Stimulated activated CD8-positive, alpha-beta memory T cell treated with anti-CD3 and anti-CD28 coated beads, Interleukin-7, amount 100 ng/mL, for 4 hours (primary cell): ENCODE data around the gene LGI2.

Experiments
- DNase-seq, 2 donors: peaks; one replicate each; pipeline ENCODE4 v3.0.0-alpha.2; 2020; ENCODE audit warnings: low read depth in 2 of 2

LGI2 gene

DNA sequence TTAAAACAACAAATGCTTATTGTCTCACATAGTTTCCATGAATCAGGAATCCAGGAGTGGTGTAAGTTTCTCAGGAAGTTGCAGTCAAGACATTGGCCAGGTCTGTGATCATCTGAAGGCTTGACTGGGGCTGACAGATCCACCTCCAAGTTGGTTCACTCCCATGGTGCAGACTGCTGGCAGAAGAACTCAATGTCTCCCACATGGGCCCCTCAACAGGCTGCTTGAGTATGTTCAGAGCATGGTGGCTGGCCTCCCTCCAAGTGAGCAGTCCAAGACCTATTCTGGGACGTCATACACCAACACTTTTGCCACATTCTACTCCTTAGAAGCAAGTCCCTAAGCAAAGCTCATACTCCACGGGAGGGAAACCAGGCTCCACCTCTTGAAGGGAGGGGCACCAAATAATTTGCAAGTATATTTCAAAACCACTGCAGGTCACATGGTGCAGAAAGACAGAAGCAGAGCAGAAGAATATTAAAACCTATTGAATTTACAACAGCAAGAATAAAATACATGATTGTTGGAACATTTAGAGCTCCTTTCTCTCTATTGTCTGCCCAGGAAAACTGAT is 35.3 kb downstream of the LGI2 start:
- DNase-seq: no peak

DNA sequence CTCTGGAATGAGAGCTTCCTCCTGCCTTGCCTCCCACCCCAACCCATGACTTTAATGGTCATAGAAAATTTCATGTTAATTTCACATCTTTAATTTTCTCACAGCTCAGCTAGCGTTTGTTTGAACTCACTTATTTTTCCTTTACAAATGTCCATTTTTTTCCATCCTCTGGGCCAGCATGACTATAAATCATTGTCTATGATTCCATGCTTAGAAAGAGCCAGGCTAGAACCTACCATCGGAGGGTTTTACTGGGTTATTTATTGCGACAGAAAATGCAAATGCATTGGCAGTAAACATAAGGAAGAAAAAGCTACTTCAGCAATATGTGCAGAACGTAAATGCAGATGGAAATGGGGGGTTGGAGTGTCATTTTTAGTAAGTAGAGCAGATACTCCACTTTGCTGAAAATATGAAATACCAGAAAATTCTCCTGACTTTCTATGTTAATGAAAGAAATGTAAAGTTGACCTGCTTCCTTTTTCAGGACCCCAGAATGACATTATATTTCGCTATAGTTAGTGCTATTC is 37.1 kb downstream of the LGI2 start:
- no peak for DNase-seq

DNA sequence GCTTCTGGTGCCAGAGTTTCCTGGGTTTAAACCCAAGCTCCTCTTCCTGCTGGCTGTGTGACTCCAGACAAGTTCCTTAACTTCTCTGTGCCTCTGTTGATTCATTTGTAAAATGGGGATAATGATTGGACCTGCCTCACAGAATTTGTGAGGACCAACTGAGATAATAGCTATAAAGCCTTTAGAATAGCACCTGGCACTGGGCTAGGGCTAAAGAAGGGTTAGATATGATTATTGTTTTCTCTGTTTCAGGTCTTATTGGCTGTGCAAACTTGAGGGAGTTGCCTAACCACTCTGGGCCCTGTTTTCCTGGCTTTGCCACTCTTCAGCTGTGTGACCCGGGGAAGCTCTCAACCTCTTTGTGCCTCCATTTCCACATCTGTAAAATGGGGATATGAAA is 37.8 kb downstream of the LGI2 start:
- no peak for DNase-seq

DNA sequence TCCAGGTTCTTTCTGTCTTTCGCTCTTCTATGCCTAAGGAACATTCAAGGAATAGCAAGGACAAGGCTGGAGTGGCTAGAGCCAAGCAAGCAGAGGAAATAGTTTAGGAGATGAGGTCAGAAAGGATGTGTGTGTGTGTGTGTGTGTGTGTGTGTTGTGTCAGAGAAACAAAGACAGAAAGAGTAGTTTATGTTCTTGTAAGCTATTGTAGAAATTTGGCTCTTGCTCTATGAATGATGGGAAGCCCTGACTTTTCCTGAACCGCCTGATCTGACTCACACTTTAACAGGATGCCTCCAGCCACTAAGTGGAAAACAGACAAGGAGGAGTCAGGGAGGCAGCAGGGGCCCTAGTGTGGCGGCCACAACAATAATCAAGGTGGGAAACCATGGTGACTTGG is 39.7 kb downstream of the LGI2 start:
- no peak for DNase-seq

DNA sequence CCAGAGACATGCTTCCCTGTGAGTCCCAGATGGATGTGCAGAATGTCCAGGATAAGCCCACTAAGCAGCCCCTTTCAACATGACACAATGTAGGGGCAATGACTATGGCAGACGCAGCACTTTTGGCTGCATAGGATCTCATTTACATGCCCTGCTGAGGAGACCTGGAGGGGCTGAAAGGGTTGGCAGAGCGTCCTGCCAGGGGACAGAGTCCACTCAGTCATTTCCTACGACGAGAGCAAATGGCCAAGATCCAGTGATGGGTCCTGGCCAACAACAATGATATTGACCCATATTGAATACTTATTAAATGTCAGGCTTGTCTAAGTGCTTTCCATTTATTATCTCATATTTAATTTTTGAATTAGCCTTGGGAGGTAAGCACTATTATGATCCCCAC is 41.4 kb downstream of the LGI2 start:
- DNase-seq: no peak

DNA sequence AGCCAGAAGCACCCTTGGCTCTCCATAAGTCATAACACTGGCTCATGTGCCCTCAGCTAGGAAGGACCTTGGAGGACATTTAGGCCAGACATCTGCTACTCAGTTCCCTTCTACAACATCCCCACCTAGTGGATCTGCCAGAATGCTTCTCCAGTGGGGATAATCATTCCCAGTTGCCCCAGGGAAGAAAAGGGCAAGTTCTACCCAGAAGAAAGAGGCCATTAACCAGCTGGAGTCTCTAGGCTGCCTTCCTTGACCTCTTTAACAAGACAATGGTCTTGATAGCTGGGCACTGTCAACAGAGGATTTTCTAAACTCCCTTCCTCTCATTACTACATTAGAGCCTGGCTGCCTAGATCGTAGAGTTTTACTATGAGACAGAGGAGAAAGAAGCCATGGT is 42.0 kb downstream of the LGI2 start:
- no peak for DNase-seq

DNA sequence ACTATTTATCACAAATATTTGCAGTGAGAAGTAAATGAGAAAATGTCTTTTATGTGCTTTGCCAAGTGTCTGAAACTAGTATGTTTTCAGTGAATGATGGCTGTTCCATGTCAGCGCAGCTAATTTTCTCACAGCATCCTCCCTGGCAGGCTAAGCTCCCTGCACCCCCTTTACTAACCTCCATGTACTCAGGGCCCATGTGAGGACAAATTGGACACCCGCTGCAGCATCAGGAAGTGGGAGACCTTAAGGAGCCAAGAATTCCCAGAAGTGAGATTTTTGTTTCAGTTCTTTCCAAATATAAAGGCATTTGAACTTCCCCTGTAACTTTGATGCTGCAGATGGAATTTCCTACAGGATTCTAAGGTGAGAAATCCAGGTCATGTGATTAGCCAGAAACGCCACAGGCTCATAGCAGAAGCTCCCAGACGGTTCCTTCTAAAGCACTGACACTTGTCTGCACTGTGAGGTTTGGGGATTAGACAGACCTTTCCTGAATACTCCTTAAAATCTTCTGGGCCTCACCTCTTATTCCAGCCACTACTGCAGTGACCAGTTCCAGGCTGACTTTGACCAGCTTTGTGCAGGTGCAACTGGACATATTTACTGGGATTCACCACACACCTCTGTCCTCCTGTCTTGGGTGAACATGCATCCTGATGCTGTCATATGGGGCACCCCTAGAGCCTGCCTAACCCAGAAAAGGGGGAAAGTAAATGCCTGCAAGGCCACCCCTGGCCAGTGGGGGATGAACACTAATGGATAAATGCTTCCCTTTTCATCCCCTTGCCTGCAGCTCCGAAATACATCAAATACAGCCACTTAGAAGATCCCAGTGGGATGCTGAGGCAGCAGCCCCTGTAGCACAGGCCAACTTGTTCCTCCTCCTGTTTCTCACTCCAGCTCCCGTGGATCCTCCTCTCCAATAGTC is 45.9 kb downstream of the LGI2 start:
- no peak for DNase-seq

DNA sequence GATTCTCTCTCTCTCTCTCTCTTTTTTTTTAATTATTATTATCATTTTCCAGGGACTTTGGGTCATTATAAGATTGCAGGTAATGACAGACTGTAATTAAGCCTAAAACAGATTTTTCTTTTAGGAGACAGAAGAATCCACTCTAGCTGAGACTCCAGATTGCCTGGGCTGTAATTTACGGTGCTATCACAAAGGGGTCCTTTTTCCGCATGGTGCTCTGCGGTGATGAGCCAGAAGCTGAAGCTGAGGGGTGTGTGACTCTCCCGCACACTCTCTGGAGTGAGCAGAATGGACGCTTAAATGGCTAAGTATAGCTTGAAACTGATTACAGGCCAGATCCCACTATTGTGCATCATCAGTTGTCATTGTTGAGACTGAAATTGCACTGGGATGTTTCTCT is 50.0 kb downstream of the LGI2 start:
- no peak for DNase-seq

DNA sequence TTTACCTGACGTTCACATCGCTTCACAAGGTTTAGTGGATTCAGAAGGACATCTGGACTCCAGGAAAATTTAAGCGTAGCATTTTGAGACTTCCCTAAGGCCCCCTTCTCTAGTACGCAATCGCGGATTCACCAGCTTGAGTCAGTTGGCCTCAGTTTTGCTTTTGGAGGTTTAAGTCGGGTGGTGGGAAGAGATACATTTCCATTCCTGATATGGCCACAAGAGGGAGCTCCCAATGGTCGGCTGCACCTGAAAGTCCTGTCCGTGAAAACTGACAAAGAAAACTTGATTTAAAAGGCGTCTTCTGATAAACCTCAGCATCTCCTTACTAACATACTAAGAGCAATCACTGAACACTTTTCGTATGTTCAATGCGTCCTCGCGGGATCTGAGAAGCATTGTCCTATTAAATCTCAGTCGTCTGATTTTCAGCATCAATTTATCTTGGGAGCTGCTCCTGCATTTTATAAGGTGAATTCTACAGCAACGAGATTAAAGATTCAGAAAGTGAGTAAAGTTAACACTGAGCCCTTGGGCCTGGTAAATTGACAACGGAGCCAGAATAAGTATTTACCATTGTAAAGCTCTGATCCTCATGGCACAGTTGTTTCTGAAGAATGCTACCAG is 50.6 kb downstream of the LGI2 start:
- peak in 1 of 2 donors; percentile 19 for DNase-seq

DNA sequence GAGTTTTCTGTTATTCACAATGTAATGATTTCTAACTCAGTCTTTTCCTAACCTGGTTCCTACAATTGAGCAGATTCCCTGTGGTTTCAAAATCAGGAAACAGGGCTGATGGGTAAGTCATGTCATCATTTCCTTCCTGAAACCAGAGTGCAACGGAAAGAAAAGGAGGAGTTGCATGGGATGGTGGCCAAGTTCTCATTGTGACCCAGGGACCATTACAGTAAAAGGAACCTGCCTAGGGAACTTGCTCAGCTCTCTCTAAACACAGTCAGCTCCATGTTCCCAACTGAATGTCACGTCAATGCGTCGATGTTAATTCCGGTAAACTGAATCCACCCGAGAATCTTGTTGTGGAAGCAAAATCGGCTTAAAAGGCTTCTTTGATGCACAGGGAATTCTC is 51.2 kb downstream of the LGI2 start:
- no peak for DNase-seq

DNA sequence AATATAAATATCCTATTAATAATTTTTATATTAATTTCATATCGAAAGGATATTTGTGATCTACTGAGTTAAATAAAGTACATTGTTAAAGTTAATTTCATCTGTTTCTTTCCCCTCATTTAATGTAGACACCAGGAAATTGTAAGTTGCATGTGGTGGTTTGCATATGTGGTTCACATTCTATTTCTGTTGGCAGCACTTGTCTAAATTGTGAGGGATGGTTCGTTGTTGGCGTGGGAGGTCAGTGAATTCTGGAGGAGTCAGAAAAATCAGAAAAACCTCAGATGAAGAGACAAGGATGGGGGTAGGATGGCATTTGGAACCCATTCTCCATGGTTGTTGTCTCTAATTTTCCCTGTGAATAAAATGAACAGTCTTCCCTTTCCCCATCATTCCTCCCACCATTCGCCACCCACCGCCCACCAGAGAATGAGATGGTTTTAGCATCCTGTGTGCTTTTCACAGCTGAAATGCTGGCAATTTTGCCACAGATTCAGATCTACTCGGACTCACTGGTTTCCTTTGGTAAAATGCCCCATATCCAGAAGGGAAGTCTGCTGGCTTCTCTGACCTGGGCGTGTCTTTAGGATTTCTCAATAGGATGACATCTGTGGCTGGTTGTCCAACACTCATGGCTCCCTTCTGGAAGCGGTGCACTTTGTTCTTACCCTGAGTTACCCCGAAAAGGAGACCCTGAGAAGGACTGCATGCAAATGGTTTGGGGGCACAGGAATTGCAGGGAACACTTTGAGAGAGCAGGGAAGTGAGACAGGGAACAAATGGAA is 52.3 kb downstream of the LGI2 start:
- DNase-seq: no peak

DNA sequence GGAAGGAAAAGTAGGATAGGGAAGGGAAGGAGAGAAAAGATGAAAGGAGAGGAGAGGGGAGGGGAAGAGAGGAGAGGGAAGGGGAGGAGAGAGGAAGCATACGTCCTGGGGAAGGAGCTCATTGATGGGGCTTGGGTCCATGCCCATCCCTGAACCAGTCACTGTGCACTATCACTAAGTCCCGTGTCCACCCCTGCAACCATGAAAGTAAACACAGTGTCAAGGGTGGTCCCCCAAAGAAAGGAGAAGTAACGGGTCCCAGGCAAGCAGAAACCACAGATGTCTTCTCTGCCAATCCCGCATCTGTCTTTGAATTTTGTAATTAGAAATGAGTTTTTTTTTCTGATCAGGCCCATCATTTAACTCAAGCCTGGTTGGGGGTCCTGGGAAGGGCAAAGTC is 55.2 kb downstream of the LGI2 start:
- no peak for DNase-seq

DNA sequence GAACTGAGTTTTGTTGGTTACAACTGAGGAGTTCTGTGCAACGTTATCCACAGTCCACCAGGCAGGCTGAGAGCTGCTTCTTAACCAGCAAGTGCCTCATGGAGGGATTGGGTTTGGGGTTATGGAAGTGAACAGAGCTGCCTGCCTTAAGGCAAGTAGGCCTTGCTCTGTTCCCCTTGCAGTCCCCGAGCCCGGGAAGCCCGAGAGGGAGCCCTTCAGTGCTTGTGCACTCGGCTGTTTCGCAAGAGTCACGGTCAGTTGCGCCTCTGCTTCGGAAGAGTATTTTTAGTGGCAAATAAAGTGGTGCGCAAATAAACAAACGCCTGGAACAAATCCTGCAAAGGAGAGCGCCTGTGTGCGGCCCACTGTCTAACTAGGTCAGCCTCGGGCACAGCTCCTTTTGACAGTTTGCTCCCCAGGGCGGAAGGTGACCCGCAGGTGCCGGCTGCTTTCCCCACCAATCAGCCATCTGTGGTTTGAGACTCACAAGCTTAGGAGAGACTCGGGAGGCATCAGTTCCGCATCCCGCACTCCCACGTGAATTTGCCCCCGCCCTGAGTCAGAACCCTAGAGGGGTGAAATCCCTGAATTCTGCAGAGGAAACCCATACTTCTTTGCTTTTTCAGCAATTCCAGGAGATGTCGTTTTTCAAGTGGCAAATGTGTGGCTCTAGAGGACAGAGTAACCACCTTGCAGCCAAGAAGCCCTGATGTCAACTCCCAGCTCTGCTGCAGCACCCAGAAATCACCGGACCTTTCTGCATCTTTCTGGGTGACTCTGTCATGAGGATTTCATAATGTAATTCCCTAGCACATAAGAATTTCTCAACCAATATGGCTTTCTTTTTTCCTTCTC is 56.8 kb downstream of the LGI2 start:
- no peak for DNase-seq

DNA sequence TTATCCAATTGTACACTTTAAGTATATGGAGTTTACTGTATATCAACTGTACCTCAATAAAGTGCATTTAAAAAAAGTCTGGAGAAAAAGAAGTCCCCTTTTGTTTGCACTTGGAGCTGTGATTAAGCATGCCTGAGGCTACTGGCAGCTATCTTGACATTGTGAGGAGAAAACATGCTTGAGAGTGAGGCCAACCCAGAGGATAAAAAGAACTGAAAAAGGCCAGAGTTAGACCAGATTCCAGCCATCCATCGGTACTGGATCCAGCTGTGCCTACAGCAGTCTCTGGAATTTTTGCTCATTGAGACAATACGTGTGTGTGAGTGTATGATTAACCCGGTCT is 57.4 kb downstream of the LGI2 start:
- no peak for DNase-seq

DNA sequence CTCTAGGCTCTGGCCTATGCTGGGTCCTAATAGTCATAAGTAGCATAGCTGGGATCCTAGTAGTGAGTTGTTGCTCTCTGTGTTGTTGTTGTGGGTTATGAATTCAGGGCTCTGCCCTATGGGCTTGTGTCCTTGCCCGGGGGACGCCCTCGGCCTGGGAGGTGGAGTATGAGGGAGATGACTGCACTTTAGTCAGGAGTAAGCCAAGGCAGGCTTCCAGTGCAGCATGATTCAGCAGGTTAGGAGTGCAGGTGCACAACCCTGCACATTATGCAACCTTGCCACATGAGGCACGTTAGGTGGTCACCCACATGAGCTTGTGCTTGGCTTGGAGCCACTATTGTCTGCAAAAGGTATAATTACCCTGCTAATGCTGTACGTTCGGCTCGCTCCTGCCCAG is 59.6 kb downstream of the LGI2 start:
- DNase-seq: no peak

DNA sequence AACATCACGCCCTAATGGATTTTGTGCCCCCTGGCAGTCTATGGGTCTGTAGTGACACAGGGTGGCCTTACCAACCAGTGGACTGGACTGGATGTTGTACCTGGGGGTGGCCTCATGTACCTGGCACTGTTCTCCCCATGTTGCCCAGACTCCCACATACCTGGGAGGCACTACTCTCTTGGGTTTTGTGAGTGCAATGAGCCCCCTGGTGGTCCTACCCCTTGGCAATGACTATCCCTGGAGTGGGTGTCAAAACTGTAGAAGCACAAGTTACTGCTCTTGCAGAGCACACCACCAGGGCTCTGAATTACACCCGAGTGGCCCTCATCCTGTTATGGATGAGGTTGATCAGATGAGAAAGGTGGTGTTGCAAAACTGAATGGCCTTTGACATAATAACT is 60.1 kb downstream of the LGI2 start:
- DNase-seq: no peak

DNA sequence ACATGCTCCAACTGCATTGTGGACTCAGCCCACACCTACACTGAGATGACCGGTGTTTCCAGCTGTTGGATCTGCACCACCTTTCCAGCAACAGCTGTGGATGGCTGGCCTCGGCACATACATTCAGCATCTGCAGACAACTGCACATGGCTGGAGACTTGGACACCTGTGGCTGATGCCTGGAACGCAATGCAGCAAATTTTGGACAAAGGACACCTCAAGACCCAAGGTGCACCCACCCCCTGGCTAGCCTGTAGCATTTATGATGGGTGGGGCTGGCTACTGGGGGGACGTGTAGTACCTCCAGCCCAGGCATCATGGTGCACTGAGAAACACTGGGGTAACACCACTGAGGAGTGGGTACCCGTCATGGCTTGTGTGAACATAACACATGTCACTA is 60.6 kb downstream of the LGI2 start:
- DNase-seq: no peak

DNA sequence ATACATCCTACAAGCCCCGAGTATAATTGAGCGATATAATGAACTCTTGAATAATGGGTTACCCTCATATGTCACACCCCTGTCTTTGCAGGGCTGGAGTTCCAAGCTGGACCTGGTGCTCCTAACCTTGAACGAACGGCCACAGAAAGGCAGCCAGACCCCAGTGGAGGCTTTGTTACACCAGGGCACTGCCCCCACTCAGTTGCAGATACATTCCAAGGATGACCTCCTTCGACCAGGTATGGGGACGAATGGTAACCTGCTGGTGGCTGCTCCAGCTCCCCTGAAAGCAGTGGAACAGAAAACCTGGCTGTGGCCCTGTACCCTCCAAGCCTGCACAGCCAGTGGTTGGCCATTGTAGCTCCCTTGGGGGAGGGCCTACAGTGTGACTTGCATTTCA is 61.3 kb downstream of the LGI2 start:
- DNase-seq: no peak

DNA sequence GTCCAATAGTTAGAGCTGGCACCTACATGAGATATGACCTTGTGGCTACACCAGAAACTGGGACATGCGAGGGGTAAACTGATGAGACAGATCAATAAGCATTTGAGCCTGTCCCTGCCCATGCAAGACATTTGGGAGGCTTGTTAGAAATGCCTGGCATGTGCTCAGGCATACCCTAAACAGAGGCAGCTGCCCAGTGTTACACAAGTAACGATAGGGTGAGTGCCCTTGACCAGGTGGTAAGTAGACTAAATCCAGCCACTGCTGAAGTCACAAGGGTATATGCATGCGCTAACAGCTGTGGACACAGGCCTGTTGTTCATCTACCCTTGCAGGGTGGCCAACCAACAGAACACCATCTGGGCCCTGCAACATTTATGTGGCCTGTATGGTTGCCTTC is 61.8 kb downstream of the LGI2 start:
- DNase-seq: no peak

DNA sequence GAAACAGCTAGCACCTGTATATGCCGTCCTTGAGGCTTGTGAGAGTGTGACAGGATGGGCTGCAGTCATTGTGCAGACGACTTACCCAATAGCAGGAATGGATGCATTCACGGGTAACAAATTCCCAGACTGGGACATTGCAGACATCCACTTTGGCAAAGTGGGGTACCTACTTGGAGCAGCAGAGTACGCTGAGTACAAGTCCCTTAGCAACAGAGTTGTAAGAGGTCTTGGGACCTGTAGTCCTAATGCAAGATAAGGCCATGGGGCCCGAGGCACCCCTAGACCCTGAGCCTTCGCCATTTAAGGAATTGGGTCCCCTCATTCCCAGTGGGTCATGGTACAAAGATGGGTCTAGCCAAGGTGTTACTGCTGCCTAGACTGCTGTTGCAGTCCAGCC is 62.5 kb downstream of the LGI2 start:
- no peak for DNase-seq

DNA sequence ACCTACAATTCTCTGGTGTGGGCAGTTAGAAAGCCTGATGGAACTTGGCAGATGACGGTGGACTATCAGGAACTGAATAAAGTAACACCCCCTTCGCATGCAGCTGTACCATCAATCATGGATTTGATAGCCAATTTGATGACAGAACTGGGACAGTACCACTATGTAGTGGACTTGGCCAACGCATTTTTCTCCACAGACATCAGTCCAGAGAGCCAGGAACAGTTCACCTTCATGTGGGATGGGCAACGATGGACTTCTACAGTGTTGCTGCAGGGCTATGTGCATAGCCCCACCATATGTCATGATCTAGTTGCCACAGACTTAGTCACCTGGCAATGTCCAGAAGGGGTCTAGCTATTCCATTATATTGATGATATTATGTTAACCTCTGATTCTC is 63.4 kb downstream of the LGI2 start:
- no peak for DNase-seq
